GM06990 (cell line): ENCODE data around the gene ZNF726.

ENCODE experiments used
- DNase-seq: peaks from one replicate; pipeline ENCODE4 v3.0.0-alpha.2; 2011; ENCODE audit not compliant: insufficient read length; ENCODE audit errors: extremely low read depth
- H3K27me3 ChIP-seq: replicated peaks from 2 replicates; pipeline ENCODE4 v1.6.0; 2011; ENCODE audit warnings: low read length; ENCODE audit not compliant: control insufficient read depth, insufficient read depth
- H3K36me3 ChIP-seq: 2 replicates; pipeline ENCODE4 v1.5.1; 2011; ENCODE audit warnings: low read length; ENCODE audit not compliant: control insufficient read depth, insufficient read depth
- H3K4me3 ChIP-seq: replicated peaks from 2 replicates; pipeline ENCODE4 v1.5.1; 2011; ENCODE audit warnings: low read depth, mild to moderate bottlenecking, control low read depth, low read length
- CTCF ChIP-seq: IDR thresholded peaks from 2 replicates; pipeline ENCODE4 v1.5.1; 2011; ENCODE audit warnings: low read length, control low read depth, mild to moderate bottlenecking, inconsistent platforms; ENCODE audit not compliant: insufficient read depth, poor library complexity, severe bottlenecking

ZNF726 gene

GRCh38 chr19:23904406-23904805, 10.3 kb upstream of the ZNF726 start:
- Histone ChIP-seq H3K4me3 (no peak overlapping the region), H3K27me3 (no peaks in the 10 kb centered on the region), H3K36me3 (no peaks in the 10 kb centered on the region)
- TF ChIP-seq CTCF, result no peak
- no peak for DNase-seq

- Histone ChIP-seq H3K36me3 (no peaks in the 10 kb centered on the region), H3K27me3 (no peaks in the 10 kb centered on the region), H3K4me3 (no peak overlapping the region)
- no peak for DNase-seq
- TF ChIP-seq CTCF, result no peak
These were observed 8.9 kb upstream of the ZNF726 start for GRCh38 chr19:23905771-23906170.

GRCh38 chr19:23906835-23907234, 7.9 kb upstream of the ZNF726 start:
- no peak overlapping the region for H3K4me3 ChIP-seq

DNA sequence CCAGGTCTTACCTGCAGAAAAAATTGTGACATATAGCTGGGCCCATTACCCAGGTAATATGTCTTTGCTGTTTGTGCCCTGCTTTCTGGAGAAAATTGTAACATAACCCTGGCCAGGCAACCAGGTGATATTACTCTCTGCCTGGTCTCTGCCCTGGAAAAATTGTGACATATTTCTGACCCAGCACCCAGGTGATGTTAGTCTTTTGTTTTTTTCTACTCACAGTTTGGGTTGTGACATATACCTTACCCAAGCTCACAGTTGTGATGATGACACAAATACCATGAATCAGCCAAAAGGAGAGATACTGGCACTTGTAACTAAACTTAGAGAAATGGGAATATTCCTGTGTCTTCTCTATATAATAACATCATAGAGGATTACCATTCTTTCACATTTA, 6.5 kb upstream of the ZNF726 start:
- Histone ChIP-seq H3K4me3 (no peak overlapping the region), H3K36me3 (no peaks in the 10 kb centered on the region), H3K27me3 (no peaks in the 10 kb centered on the region)
- no peak for TF ChIP-seq CTCF
- DNase-seq, result no peak

More at GRCh38 chr19:23906835-23907234, 7.9 kb upstream of the ZNF726 start:
- no peak for TF ChIP-seq CTCF
- DNase-seq, result no peak
- Histone ChIP-seq H3K36me3 (no peaks in the 10 kb centered on the region), H3K27me3 (no peaks in the 10 kb centered on the region)

GRCh38 chr19:23909222-23909621, 5.5 kb upstream of the ZNF726 start:
- TF ChIP-seq CTCF, result no peak
- H3K4me3 ChIP-seq, result no peak overlapping the region
- no peaks in the 10 kb centered on the region for H3K36me3 ChIP-seq
- no peaks in the 10 kb centered on the region for H3K27me3 ChIP-seq
- DNase-seq, result no peak

GRCh38 chr19:23913931-23914330, 755 bp upstream of the ZNF726 start:
- H3K27me3 ChIP-seq, result no peaks in the 10 kb centered on the region
- no peaks in the 10 kb centered on the region for H3K36me3 ChIP-seq
- no peak for DNase-seq
- TF ChIP-seq CTCF, result no peak
- no peak overlapping the region; the same call in 1 of the 2 replicates for H3K4me3 ChIP-seq
